C4-2B (cell line): Measurements from ENCODE around the gene NCAPD3.

ENCODE experiments used
- CTCF ChIP-seq: fragments of 450-650 bp; conservative IDR thresholded peaks from 2 replicates; pipeline ENCODE4 v1.5.1; 2017; ENCODE audit warnings: mild to moderate bottlenecking
- ZFX ChIP-seq: fragments of 450-650 bp; IDR thresholded peaks from 2 replicates; pipeline ENCODE4 v1.6.1; 2017

GRCh38 chr11:134236834-134237556 is 13.2 kb upstream of the NCAPD3 start:
- TF ChIP-seq CTCF = no peak
- TF ChIP-seq ZFX = no peak
